AG08396 (cell line): Measurements from ENCODE around the gene PRSS27.

ENCODE experiments used
- DNase-seq: peaks from one replicate; pipeline ENCODE4 v3.0.0; 2012; ENCODE audit warnings: low spot score, mixed read lengths

The PRSS27 gene

GRCh38 chr16:2751577-2752034, 31.6 kb upstream of the PRSS27 start:
- no peak for DNase-seq

GRCh38 chr16:2749936-2750335, 29.9 kb upstream of the PRSS27 start:
- DNase-seq = no peak

- no peak for DNase-seq
Observed at GRCh38 chr16:2749476-2749875, 29.5 kb upstream of the PRSS27 start.

GRCh38 chr16:2748757-2749455, 28.9 kb upstream of the PRSS27 start:
- DNase-seq = no peak

- DNase-seq = no peak
Observed at GRCh38 chr16:2745961-2746360, 25.9 kb upstream of the PRSS27 start.

- DNase-seq = no peak
Observed at GRCh38 chr16:2745116-2745890, 25.3 kb upstream of the PRSS27 start.

GRCh38 chr16:2744711-2745110, 24.7 kb upstream of the PRSS27 start:
- DNase-seq = no peak

- DNase-seq = no peak
Observed at GRCh38 chr16:2743007-2743810, 23.2 kb upstream of the PRSS27 start.

GRCh38 chr16:2742323-2743006, 22.4 kb upstream of the PRSS27 start:
- DNase-seq = no peak

GRCh38 chr16:2741168-2741567, 21.1 kb upstream of the PRSS27 start:
- DNase-seq = no peak

GRCh38 chr16:2740476-2740875, 20.5 kb upstream of the PRSS27 start:
- DNase-seq = no peak

- DNase-seq = no peak
Observed at GRCh38 chr16:2739625-2740430, 19.8 kb upstream of the PRSS27 start.

- DNase-seq = no peak
Observed at GRCh38 chr16:2738615-2739014, 18.6 kb upstream of the PRSS27 start.

GRCh38 chr16:2737895-2738418, 17.9 kb upstream of the PRSS27 start:
- DNase-seq = no peak

GRCh38 chr16:2737238-2737605, 17.2 kb upstream of the PRSS27 start:
- no peak for DNase-seq

GRCh38 chr16:2736476-2737237, 16.6 kb upstream of the PRSS27 start:
- DNase-seq = no peak

GRCh38 chr16:2734844-2735515, 15.0 kb upstream of the PRSS27 start:
- no peak for DNase-seq

GRCh38 chr16:2728034-2728433, 8.0 kb upstream of the PRSS27 start:
- no peak for DNase-seq

GRCh38 chr16:2726923-2727322, 6.9 kb upstream of the PRSS27 start:
- DNase-seq = no peak
